ENCODE results near the gene ATP9A. TPM values are rescaled to one million over a fixed set of nuclear protein-coding genes. Genes with fewer than 3 reads are reported as not detected.

Gene ATP9A
- total RNA-seq, 1 donor from 2014 or later, result 18.2 TPM

DNA sequence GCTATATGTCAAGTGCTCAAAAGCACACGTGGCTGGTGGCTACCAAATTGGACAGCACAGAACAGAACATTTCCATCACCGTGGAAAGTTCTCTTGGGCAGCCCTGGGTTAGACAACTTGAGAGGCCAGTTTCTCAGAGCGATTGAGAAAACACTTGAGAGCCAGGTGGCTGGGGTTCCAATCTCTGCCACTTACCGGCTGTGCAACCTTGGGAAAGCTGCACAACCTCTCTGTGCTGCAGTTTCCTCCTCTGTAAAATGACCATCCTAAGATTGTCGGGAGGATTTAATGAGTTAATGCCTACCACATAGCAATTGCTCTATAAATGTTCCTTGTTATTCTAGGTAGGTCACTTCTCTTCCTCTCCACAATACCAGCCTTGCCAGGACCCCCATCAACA is 200.6 kb downstream of the ATP9A start:
- no peaks in the 10 kb centered on the region for H3K79me2 ChIP-seq (ENCODE audit: low read depth)
- TF ChIP-seq CTCF (IDR thresholded peaks at IDR 0.05), result no peak
- TF ChIP-seq EZH2 (IDR thresholded peaks at IDR 0.05), result no peak
- TF ChIP-seq EZH2phosphoT487 (IDR thresholded peaks at IDR 0.05), result no peak
- H3K36me3 ChIP-seq, result no peaks in the 10 kb centered on the region
- H3F3A ChIP-seq (ENCODE audit: low read depth), result peaks cover 12% of the 10 kb centered on the region
- no peaks in the 10 kb centered on the region for H3K36me3 Mint-ChIP-seq
- no peak overlapping the region for H3K4me3 ChIP-seq
- no peak overlapping the region for H3K4me2 ChIP-seq
- H3K4me3 Mint-ChIP-seq, result peak overlapping the region; percentile 36
- H3K27ac Mint-ChIP-seq, result no peak overlapping the region
- no peaks in the 10 kb centered on the region for H3K9me3 ChIP-seq (ENCODE audit: low read depth)
- peaks cover 24% of the 10 kb centered on the region for H3K27me3 ChIP-seq
- H3K4me1 Mint-ChIP-seq, result peaks cover 22% of the 10 kb centered on the region
- H3K27me3 Mint-ChIP-seq (ENCODE audit: insufficient read depth, low read depth), result peaks cover 22% of the 10 kb centered on the region
- H3K27ac ChIP-seq, result no peak overlapping the region
- no peak overlapping the region for H2AFZ ChIP-seq (replicated peaks)
- no peak for DNase-seq (ENCODE audit: low spot score)
- H4K20me1 ChIP-seq (ENCODE audit: low read depth), result peaks cover 2% of the 10 kb centered on the region
- peaks cover 5% of the 10 kb centered on the region for H3K9me3 Mint-ChIP-seq
- no peaks in the 10 kb centered on the region for H3K4me1 ChIP-seq
- H3K9ac ChIP-seq, result no peak overlapping the region

DNA sequence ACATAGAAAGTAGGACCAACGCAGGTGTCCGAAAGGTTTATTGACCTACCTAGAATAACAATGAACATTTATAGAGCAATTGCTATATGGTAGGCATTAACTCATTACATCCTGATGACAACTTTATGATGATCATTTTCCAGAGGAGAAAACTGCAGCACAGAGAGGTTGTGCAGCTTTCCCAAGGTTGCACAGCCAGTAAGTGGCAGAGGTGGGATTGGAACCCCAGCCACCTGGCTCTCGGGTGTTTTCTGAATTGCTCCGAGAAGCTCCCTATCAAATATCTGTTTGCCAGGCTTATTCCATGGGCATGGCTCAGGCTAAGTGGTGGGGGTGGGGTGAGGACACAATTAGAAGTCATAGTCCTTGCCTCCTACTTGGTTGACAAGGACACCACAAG is 201.6 kb downstream of the ATP9A start:
- Histone ChIP-seq H3K4me3 (no peak overlapping the region), H2AFZ (replicated peaks) (no peak overlapping the region), H3F3A (ENCODE audit: low read depth) (peaks cover 22% of the 10 kb centered on the region), H3K9me3 (ENCODE audit: low read depth) (no peaks in the 10 kb centered on the region), H3K9ac (no peak overlapping the region), H3K79me2 (ENCODE audit: low read depth) (no peaks in the 10 kb centered on the region), H4K20me1 (ENCODE audit: low read depth) (peaks cover 4% of the 10 kb centered on the region), H3K4me2 (no peak overlapping the region), H3K27me3 (peaks cover 35% of the 10 kb centered on the region), H3K36me3 (no peaks in the 10 kb centered on the region), H3K27ac (no peak overlapping the region), H3K4me1 (peaks cover 4% of the 10 kb centered on the region)
- H3K27ac Mint-ChIP-seq, result no peak overlapping the region
- H3K4me3 Mint-ChIP-seq, result no peak overlapping the region
- DNase-seq (ENCODE audit: low spot score), result no peak
- H3K4me1 Mint-ChIP-seq, result peaks cover 25% of the 10 kb centered on the region
- TF ChIP-seq EZH2 (IDR thresholded peaks at IDR 0.05), result no peak
- TF ChIP-seq CTCF (IDR thresholded peaks at IDR 0.05), result no peak
- TF ChIP-seq EZH2phosphoT487 (IDR thresholded peaks at IDR 0.05), result no peak
- no peaks in the 10 kb centered on the region for H3K36me3 Mint-ChIP-seq
- H3K27me3 Mint-ChIP-seq (ENCODE audit: insufficient read depth, low read depth), result peaks cover 19% of the 10 kb centered on the region
- peaks cover 5% of the 10 kb centered on the region for H3K9me3 Mint-ChIP-seq

DNA sequence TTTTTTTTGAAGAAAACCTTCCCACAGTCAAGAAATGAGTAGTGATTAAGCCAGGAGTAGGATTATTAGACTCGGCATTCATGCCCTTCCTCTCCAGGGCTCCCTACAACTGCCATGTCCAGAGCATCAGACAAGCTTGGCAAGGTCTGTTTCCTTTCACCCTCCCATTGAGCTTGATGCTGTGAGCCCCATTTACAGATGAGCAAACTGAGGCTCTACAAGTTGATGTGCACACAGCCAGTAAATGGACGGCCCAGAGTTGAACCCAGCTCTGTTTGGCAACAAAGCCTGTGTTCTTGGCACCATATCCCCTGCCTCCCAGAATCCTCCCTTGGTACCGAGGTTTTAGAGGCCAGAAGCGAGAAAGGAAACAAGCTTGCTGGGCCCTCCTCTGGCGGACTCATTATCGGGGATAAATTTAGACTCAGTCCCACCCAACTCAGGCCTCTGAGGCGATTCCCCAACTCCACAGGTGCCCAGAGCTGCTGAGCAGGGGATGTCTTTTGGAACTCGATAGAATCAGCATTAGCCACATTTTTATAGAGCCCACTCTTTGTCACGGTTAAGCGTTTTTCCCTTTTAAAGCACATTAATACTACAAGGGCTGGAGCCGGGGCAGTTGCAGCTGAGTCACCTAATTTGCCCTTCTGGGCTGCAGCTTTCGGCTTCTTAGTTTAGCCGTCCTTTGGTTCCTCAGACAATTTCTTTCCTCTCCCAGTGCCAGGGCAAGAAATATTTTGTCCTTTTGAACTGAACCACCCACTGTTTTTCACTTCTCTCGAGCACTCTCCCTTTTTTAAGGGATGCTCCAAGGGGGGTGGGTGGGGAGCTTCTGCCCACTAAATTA is 202.7 kb downstream of the ATP9A start:
- Histone ChIP-seq H3F3A (ENCODE audit: low read depth) (peaks cover 33% of the 10 kb centered on the region), H3K4me1 (peaks cover 12% of the 10 kb centered on the region), H2AFZ (replicated peaks) (no peak overlapping the region), H3K9me3 (ENCODE audit: low read depth) (no peaks in the 10 kb centered on the region), H3K27ac (no peak overlapping the region), H4K20me1 (ENCODE audit: low read depth) (peaks cover 5% of the 10 kb centered on the region), H3K9ac (no peak overlapping the region), H3K27me3 (peaks cover 45% of the 10 kb centered on the region), H3K79me2 (ENCODE audit: low read depth) (no peaks in the 10 kb centered on the region), H3K36me3 (no peaks in the 10 kb centered on the region), H3K4me2 (no peak overlapping the region), H3K4me3 (no peak overlapping the region)
- no peak for DNase-seq (ENCODE audit: low spot score)
- peak overlapping the region; percentile 50 for H3K4me3 Mint-ChIP-seq
- no peaks in the 10 kb centered on the region for H3K36me3 Mint-ChIP-seq
- H3K27ac Mint-ChIP-seq, result no peak overlapping the region
- H3K9me3 Mint-ChIP-seq, result peaks cover 5% of the 10 kb centered on the region
- TF ChIP-seq CTCF (IDR thresholded peaks at IDR 0.05) (no peak), EZH2phosphoT487 (IDR thresholded peaks at IDR 0.05) (no peak)
- peaks cover 28% of the 10 kb centered on the region for H3K27me3 Mint-ChIP-seq (ENCODE audit: insufficient read depth, low read depth)
- peaks cover 34% of the 10 kb centered on the region for H3K4me1 Mint-ChIP-seq

Measured in neural progenitor cell (in vitro differentiated cells).